Measurements from ENCODE around the gene SLC22A5.

GRCh38 chr5:132408456-132408855 is 38.9 kb downstream of the SLC22A5 start:
- no peak for TF ChIP-seq EZH2 (IDR thresholded peaks at IDR 0.05)
- TF ChIP-seq POLR2AphosphoS5 (IDR thresholded peaks at IDR 0.05; ENCODE audit: borderline replicate concordance, low read depth, low read length): no peak

All from SK-N-MC (cell line).